GM12865 (cell line): ENCODE data around the gene RET.
A peak's percentile ranks its signal among the peaks of the same experiment; 100 is the strongest.
"Not testable (repeated sequence)": the region's sequence is repeated elsewhere in the genome, so short reads cannot be mapped to it uniquely, and the experiment has no call there.

Source experiments
- DNase-seq: peaks from one replicate; pipeline ENCODE4 v3.0.0; 2010; ENCODE audit warnings: low read depth
- H3K4me3 ChIP-seq: 2 replicates; pipeline ENCODE4 v1.5.1; 2011; ENCODE audit warnings: mild to moderate bottlenecking, low read depth, low read length, control low read depth
- TF ChIP-seq, protein P1 (sequence below): IDR thresholded peaks from 2 replicates; pipeline ENCODE4 v1.5.1; 2011; ENCODE audit warnings: low read length, control low read depth, low read depth, inconsistent platforms; ENCODE audit not compliant: insufficient read depth; ENCODE audit errors: missing control alignments

The RET gene

GRCh38 chr10:43093423-43094076 is 16.7 kb downstream of the RET start:
- TF ChIP-seq, protein P1, sequence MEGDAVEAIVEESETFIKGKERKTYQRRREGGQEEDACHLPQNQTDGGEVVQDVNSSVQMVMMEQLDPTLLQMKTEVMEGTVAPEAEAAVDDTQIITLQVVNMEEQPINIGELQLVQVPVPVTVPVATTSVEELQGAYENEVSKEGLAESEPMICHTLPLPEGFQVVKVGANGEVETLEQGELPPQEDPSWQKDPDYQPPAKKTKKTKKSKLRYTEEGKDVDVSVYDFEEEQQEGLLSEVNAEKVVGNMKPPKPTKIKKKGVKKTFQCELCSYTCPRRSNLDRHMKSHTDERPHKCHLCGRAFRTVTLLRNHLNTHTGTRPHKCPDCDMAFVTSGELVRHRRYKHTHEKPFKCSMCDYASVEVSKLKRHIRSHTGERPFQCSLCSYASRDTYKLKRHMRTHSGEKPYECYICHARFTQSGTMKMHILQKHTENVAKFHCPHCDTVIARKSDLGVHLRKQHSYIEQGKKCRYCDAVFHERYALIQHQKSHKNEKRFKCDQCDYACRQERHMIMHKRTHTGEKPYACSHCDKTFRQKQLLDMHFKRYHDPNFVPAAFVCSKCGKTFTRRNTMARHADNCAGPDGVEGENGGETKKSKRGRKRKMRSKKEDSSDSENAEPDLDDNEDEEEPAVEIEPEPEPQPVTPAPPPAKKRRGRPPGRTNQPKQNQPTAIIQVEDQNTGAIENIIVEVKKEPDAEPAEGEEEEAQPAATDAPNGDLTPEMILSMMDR, result no peak
- no peak overlapping the region for H3K4me3 ChIP-seq
- DNase-seq, result no peak

GRCh38 chr10:43094085-43094484 is 17.2 kb downstream of the RET start:
- H3K4me3 ChIP-seq, result no peak overlapping the region
- no peak for DNase-seq
- TF ChIP-seq, protein P1, result no peak

GRCh38 chr10:43099339-43099738 is 22.5 kb downstream of the RET start:
- not testable (repeated sequence) for DNase-seq

GRCh38 chr10:43099928-43100327 is 23.1 kb downstream of the RET start:
- H3K4me3 ChIP-seq, result no peak overlapping the region
- DNase-seq, result no peak
- TF ChIP-seq, protein P1, result no peak

More at GRCh38 chr10:43099339-43099738, 22.5 kb downstream of the RET start:
- H3K4me3 ChIP-seq, result not testable (repeated sequence)

GRCh38 chr10:43100366-43100765 is 23.5 kb downstream of the RET start:
- TF ChIP-seq, protein P1, result no peak
- DNase-seq, result no peak
- no peak overlapping the region for H3K4me3 ChIP-seq

DNA sequence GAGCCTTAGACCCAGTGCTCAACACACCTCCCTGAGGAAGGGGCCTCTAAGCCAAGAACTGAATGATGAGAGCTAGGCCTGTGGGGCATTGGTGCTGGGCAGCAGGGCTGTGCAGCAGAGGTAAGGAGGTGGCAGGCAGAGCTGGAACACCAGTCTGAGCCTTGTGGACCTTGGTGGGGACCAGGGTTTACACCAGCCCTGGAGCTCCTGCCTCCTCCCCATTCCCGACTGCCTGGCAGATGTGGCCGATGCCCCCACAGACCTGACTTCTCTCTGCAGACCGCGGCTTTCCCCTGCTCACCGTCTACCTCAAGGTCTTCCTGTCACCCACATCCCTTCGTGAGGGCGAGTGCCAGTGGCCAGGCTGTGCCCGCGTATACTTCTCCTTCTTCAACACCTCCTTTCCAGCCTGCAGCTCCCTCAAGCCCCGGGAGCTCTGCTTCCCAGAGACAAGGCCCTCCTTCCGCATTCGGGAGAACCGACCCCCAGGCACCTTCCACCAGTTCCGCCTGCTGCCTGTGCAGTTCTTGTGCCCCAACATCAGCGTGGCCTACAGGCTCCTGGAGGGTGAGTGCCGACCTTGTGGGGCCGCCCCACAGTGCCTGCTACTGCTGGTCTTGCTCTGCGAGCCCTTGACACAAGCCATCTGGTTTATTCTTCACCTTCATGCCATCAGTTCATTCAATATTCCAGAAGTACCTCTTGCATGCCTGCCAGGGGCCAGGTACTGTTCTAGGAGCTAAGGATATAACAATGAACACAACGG is 25.4 kb downstream of the RET start:
- H3K4me3 ChIP-seq, result no peak overlapping the region
- TF ChIP-seq, protein P1, result no peak
- no peak for DNase-seq

GRCh38 chr10:43105102-43105955 is 28.5 kb downstream of the RET start:
- DNase-seq, result peak; percentile 69
- peak overlapping the region; percentile 51 for H3K4me3 ChIP-seq
- TF ChIP-seq, protein P1, result peak; percentile 99
